Superior temporal gyrus (tissue), 1 donor: ENCODE data around the gene CKM.
"Not testable (repeated sequence)": the region's sequence is repeated elsewhere in the genome, so short reads cannot be mapped to it uniquely, and the experiment has no call there.

ENCODE experiments used
- DNase-seq: peaks from one replicate; pipeline ENCODE4 v3.0.0-alpha.2; 2016; ENCODE audit errors: extremely low spot score

Gene CKM

DNA sequence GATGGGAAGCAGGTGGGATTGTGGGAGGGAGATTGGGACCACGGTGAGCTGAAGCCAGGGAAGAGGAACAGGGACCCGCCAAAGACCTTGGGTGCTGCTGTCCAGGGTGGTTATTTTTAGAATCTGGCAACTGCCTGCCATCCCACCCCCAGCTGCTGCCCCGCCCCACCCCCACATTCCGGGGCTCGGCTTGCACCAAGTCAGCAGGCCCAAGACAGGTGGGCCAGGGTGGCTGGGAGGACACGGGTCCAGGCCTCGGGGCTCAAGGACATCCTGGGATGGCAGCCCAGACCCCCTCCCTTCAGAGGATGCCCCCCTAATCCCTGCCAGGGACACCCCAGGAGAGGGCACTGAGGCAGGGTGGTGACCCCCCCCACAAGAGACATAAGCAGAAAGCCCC lies 827 bp downstream of the CKM start:
- no peak for DNase-seq

DNA sequence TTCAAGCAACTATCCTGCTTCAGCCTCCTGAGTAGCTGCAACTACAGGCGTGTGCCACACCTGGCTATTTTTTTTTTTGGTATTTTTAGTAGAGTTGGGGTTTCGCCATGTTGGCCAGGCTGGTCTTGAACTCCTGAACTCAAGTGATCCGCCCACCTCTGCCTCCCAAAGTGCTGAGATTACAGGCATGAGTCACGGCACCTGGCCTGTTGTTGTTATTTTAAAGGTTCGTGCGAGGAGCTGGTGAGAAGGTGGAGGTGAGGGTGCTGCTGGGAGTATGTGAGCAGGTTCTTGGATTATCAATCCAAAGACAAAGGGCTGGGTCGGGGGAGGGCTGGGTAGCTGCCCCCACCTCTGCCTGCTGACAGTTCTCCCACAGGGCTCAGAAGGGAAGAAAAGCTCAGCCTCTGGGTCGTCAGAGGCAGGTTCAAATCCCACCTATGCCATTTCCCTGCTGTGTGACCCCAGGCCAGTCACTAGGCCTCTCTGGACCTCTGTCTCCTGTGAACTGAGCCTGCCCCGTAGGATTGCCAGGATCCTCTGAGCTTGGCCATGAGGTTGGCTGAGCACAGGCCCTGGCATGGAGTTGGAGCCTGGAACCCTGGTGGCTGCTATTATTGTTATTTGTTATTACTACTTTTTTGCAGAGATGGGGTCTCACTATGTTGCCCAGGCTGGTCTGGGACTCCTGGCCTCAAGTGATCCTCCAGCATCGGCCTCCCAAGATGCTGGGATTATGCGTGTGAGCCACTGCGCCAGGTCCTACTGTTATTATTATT lies 1.5 kb downstream of the CKM start:
- DNase-seq = no peak

DNA sequence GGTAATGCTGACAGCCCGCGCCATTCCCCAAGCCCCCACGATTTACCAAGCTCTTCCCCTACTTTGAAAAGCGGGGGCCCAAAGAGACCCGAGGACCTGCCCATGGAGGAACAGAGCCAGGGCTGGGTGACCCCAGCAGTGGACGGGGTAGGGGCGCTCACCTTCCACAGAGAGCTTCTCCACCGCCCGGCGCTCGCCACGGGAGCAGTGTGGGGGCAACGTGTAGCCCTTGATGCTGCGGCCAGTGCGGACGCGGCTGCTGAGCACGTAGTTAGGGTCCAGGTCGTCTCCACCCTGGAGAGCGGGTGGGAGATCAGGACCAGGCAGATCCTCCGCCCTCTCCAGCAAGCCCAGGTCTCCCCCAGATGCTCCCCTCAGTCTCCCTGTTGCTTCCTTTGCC lies 7.4 kb downstream of the CKM start:
- DNase-seq = no peak

DNA sequence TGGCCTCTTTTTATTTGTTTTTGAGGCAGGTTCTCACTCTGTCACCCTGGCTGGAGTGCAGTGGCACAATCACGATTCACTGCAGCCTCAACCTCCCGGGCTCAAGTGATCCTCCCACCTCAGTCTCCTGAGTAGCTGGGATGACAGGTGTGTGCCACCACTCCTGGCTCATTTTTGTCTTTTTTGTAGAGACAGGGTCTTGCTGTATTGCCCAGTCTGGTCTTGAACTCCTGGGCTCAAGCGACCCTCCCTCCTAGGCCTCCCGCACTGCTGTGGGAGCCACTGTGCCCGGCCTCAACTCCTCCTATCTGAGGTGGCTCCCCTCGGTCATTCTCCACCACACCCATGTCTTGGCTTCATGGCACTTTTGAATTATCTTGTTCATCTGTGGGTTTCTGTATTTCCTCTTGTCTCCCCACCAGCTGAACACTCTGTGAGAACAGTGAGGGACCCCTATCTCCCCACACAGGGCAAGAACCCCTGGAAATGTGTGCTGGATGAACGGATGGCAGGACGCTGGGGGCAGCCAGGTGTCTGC lies 7.9 kb downstream of the CKM start:
- no peak for DNase-seq

DNA sequence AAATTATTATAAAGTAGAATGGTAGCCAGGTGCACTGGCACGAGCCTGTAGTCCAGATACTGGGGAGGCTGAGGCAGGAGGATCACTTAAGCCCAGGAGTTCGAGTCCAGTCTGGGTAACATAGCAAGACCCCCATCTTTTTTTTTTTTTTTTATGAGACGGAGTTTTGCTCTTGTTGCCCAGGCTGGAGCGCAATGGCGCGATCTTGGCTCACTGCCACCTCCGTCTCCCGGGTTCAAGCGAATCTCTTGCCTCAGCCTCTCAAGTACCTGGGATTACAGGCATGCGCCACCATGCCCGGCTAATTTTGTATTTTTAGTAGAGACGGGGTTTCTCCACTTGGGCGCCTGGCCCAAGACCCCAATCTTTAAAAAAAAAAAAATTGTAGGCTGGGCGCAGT lies 10.4 kb downstream of the CKM start:
- not testable (repeated sequence) for DNase-seq

DNA sequence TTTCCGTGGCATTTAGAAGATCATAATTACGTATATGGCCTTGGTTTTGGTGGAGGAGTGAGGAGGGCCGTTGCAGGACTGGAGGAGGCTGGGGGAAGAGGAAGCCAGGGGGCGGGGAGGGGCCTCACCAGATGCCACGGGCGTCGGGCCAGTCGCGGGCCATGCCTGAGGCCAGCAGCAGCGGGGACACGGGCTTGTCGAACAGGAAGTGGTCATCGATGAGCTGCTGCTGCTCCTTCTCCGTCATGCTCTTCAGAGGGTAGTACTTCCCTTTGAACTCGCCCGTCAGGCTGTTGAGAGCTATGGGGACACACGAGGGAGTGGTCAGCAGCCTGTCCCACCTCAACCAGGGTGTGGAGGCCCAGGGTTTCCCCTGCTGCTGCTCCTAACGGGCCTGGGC lies 11.1 kb downstream of the CKM start:
- no peak for DNase-seq

DNA sequence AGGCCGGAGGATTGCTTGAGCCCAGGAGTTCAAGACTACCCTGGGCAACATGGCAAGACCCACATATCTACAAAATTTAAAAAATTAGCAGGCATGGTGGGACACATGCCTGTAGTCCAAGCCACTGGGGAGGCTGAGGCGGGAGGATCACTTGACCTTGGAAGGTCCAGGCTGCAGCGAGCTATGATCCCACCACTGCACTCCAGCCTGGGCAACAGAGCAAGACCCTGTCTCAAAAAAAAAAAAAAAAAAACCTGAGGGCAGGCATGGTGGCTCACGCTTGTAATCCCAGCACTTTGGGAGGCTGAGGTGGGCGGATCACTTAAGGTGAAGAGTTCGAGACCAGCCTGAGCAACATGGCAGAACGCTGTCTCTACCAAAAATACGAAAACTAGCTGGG lies 13.4 kb downstream of the CKM start:
- not testable (repeated sequence) for DNase-seq

DNA sequence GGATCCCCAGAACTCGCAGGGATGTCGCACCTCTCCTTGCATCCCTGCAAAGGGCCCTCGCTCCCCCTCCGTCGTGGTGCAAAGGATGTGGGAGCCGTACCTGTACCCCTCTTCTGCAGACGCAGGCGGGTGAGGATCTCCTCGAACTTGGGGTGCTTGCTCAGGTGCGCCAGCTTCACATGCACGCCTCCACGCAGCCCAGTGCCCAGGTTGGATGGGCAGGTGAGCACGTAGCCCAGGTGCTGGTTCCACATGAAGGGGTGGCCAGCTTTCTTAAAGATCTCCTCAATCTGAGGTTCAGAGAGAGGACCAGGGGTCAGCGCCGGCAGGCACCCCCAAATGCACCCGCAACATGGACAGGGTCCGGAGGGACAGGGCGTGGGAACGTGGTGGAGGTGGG lies 15.3 kb downstream of the CKM start:
- no peak for DNase-seq

DNA sequence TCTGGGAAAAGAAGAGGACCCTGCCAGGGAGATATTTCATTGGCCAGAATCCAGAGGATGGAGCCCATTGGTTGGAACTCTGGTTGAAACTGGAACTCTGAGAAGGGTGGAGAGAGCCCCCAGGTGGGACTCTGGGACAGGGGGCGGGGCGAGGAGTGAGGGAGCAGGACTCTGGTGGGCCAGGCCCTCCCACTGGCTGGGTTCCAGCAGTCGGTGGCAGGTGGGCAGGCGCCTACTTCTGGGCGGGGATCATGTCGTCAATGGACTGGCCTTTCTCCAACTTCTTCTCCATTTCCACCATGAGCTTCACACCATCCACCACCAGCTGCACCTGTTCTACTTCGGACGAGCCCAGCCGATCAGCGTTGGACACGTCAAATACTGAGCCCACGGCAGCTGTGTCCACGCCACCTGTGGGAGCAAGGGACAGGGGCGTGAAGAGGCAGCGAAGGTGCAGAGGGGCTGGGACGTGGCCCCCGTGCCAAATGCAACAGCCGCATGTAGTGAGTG lies 16.1 kb downstream of the CKM start:
- DNase-seq = no peak

DNA sequence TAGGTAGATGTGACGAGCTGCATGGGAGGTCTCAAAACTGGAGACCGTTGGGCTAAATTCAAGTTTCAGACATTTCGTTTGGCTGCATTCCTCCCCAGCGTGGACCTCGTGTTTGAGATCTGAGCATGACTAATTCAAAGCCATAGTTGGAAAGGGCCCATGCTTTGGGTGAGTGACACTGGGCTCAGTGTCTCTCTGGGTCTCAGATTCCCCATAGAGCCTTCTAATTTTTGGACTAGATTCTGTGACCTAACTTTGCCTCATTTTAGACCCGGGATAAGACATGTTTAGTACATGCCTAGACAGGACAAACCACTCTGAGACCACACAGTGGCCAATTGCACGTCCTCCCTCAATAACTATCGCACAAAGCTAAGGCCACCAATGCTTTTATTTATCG lies 16.6 kb downstream of the CKM start:
- DNase-seq = no peak

DNA sequence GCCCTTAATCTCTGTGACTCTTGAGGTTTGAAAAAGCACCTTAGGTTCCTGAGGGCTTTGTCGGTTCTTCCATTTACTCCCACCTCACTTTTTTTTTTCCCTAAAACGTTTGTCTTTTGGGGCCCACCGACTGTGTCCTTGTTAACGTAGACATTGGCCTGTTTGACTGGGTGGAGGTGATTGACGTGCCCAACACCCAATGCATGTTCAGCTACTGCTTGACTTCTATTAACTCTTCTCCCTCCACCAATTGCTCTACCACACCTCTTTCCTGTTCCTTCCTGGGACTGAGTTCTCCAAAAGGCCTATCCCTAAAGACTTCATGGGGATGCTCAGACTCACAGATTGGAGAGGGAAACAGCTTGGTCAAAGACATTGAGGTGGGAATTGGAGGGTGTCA lies 17.3 kb downstream of the CKM start:
- DNase-seq = no peak

DNA sequence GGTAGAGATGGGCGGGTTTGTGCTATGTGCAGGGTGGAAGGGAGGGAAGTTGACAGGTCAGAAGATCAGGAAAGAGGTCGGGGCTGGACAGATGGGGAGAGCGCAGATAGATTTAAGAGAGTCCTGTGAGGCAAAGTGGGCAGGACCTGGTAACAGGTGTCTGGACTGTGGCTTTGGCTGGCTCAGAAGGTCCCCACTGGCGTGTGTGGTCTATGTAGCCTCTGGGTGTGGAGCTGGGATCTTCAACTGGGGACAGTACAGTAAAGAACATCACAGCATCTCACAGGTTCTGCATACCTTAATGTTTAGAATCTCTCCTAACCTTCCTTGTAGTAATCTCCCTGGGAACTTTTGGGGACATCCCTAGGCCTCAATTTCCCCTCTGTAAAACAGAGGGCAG lies 17.7 kb downstream of the CKM start:
- DNase-seq = no peak

DNA sequence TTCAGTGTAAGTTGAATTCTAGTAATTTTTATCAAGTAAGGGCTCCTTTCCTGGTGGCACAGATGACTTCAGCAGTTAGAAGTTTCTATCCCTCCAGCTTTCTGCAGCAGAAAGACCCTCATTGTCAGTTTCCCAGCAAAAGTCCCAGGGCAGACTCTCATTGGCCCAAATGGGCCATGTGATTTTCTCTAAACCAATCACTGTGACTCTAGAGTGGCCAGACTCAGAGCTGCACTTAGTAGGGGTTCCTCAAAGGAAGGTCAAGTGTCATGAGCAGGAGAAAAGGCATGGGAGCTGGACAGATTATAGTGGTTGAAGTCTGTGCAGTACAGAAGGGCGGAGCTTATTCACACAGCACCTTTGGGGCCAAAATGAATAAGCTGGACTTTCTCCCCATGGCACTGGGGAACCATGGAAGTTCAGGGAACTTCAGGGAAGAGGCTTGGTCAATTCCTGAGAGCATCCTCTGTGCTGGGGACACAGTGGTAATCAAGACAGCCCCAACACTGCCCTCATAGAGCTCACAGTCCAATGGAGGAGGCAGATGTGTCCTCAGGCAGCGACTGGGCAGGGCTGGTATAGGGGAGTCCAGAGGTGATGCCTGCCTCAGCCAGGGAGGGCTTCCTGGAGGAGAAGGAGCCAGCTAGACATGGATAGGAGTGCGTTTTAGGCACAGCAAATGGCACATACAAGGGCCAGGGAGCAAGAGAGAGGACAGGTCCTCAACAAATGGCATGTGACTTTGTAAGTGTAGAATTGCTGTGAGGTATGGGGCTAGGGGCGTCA lies 18.3 kb downstream of the CKM start:
- no peak for DNase-seq

DNA sequence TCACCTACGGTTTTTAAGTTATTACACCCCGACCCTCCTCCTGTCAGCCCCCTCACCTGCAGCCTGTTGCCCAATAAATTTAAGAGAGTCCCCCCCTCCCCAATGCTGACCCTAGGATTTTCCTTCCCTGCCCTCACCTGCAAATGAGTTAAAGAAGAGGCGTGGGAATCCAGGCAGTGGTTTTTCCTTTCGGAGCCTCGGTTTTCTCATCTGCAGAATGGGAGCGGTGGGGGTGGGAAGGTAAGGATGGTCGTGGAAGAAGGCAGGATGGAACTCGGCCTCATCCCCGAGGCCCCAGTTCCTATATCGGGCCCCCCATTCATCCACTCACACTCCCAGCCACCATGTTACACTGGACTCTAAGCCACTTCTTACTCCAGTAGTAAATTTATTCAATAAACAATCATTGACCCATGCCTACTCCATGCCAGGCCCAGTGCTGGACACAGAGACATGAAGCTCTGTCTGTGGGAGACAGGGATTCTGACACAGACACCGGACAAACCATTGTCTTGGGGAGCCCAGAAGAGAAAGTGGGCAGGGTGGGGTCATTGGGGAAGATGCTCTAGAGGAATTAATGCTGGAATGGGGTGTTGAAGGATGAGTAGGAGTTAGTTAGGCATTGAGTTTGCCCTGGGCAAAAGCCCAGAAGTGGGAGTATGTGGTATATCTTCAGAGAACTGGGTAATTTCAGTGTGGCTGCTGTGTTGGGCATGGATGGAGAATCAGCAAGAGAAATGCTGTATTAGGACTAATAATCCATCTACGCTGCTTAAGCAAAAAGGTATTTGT lies 19.2 kb downstream of the CKM start:
- DNase-seq = no peak

DNA sequence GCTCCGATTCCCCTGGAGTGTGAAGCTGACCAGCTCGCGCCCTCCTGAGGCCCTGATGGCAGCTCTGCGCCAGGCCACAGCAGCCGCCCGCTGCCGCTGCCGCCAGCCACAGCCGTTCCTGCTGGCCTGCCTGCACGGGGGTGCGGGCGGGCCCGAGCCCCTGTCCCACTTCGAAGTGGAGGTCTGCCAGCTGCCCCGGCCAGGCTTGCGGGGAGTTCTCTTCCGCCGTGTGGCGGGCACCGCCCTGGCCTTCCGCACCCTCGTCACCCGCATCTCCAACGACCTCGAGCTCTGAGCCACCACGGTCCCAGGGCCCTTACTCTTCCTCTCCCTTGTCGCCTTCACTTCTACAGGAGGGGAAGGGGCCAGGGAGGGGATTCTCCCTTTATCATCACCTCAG lies 20.3 kb downstream of the CKM start:
- DNase-seq = no peak

DNA sequence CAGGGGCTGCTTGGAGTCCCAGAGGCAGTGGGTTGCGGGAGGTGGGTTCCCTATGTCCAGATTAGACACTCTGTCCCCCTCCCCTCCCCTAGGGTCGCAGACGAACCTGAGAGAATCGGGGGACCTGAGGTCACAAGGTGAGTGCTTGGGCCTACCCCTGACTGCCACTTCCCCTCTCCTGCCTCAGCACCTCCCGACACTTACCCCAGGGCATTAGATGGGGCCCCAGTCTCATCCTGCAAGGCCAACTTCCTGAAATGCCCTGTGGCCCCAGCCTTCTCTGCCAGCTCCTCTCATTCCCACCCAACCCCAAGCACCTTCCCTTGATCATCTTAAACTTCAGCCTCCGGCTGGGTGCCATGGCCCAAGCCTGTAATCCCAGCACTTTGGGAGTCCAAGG lies 23.0 kb downstream of the CKM start:
- no peak for DNase-seq

DNA sequence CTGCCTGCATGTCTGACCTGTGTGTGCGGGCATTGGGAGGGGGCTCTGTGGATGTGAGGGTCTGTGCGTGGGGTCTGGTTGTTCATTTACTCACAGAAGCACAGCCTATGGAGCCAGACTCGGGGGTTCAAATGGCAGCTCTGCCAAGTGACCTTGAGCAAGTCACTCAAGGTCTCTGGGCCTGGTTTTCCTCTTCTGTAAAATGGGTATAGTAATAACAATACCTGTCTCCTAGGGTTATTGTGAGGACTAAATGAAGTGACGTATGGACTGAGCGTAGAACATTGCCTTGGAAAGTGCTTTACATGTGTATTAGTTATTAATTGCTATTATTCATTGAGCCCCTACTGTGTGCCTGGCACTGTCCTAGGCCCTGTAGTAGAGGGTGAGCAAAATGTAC lies 24.4 kb downstream of the CKM start:
- DNase-seq = no peak

DNA sequence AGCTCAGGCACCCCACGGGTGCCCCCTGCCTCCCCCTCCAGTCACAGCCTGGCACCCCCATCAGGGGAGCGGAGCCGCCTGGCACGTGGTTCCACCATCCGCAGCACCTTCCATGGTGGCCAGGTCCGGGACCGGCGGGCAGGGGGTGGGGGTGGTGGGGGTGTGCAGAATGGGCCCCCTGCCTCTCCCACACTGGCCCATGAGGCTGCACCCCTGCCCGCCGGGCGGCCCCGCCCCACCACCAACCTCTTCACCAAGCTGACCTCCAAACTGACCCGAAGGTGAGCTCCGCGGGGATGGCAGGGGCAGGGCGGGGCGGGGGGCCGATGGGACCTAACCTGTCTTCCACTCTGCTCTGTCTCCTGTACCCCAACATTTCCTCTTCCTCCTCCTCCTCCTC lies 25.0 kb downstream of the CKM start:
- DNase-seq = no peak

DNA sequence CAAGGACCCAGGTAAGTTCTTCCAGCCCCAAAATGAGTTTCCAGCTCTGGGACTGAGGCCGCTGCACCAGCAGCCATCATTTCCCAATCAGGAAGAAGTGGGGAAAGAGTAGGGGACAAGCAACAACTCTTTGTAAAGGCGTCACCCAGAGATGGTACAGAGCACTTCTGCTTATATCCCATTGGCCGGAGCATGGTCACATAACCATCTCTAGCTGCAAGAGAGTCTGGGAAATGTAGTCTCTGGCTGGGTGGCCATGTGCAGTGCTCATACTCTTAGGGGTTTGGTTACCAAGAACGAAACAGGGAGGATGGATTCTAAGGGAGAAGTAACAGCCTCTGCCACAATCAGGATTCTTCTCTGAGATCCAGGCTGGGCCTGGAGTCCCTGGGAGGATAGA lies 26.3 kb downstream of the CKM start:
- no peak for DNase-seq

DNA sequence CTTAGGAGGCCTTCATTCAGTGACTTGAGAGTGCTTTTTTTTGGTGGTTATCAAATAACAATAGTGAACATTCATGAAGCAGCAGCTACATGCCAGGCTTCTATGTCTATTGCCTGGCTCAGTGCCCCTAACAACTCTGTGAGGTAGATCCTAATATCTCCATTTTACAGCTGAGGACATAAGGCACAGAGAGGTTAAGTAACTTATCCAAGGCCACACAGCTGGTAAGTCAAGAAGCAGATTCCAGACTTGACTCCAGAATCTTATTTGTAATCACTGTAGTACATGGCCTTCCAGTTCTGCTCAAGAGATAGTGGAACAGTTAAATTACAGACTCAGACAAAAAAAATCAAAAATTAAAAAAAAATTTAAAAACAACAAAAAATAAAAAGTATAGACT lies 26.8 kb downstream of the CKM start:
- DNase-seq = no peak

DNA sequence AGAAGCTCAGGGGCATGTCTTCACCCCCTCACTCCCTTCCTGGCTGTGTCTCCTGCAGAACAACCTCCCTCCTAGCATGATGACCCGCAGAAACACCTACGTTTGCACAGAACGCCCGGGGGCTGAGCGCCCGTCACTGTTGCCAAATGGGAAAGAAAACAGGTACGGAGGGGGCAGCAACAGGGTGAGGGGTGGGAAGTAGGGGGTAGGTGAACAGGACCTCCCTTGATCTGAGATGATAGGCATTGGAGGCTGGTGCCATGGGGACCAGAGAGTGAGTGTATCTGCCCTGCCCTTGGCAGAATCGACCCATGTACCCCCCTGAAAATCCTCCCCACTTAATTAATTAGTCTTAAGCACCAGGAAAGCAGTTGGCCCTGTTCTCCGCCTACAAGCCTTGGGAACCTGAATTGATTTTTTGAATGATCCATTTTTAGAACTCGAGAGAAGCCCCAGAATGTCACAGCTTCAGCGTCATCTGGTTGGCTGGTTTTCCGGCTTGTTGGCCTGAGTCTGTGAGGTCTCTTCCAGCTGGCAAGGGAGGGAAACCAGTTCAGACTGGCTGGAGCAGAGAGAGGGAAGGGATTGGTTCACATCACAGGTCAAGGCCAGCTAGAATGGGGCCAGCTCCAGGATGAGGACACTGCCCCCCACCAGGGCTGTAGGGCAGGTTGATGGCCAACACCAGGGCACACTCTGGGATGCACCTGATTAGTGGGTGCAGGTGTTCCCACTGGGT lies 28.2 kb downstream of the CKM start:
- DNase-seq = peak; percentile 39
